ENCODE measurements around the gene NOS3. TPM values are rescaled to one million over a fixed set of nuclear protein-coding genes. Genes with fewer than 3 reads are reported as not detected.
A peak's percentile ranks its signal among the peaks of the same experiment; 100 is the strongest.

Gene NOS3
- total and polyA plus RNA-seq, 2 donors (not counting 3 experiments of a cell fraction or from before 2014, with no cell fraction given) = 82.8 to 95.1 TPM

- TF ChIP-seq FOS (IDR thresholded peaks at IDR 0.05; ENCODE audit: borderline replicate concordance, insufficient read depth, low read length) (no peak), JUN (IDR thresholded peaks at IDR 0.05; ENCODE audit: borderline replicate concordance, insufficient read depth, insufficient read length, low read depth) (no peak)
- FAIRE-seq (no peak), DNase-seq (ENCODE audit: low read depth, low spot score) (no peak)
- Histone ChIP-seq H3K9me1 (replicated peaks; ENCODE audit: control insufficient read depth, extremely low read depth, insufficient read depth, low read length) (no peaks in the 10 kb centered on the region), H2AFZ (ENCODE audit: low read depth, low read length) (no peak overlapping the region), H3K27ac (ENCODE audit: insufficient read depth, low read depth, low read length) (no peak overlapping the region), H3K9ac (replicated peaks; ENCODE audit: extremely low read depth, insufficient read depth, low read length) (no peak overlapping the region), H3K4me2 (ENCODE audit: insufficient read depth, low read length) (no peak overlapping the region), H3K36me3 (ENCODE audit: control insufficient read depth in 2 of 2, extremely low read depth in 1 of 2, insufficient read depth in 2 of 2, low read length in 2 of 2) (no peaks in the 10 kb centered on the region), H3K27me3 (ENCODE audit: control insufficient read depth in 2 of 2, insufficient read depth in 2 of 2, low read length in 2 of 2) (peaks cover 21 to 22% of the 10 kb centered on the region in 2 experiments), H3K79me2 (ENCODE audit: control insufficient read depth, insufficient read depth, low read length) (no peaks in the 10 kb centered on the region), H4K20me1 (replicated peaks; ENCODE audit: control insufficient read depth, extremely low read depth, insufficient read depth, low read length) (no peaks in the 10 kb centered on the region), H3K4me1 (ENCODE audit: control insufficient read depth, extremely low read depth, insufficient read depth, low read length) (no peaks in the 10 kb centered on the region), H3K9me3 (replicated peaks; ENCODE audit: control insufficient read depth, insufficient read depth, low read length) (no peaks in the 10 kb centered on the region), H3K4me3 (replicated peaks in 1 of 3; ENCODE audit: insufficient read depth in 1 of 3, low read depth in 1 of 3, low read length in 3 of 3) (no peak overlapping the region)
- dilution Hi-C loops (cut with MboI; ENCODE audit: extremely low pct_ligation_motif_present, low sequenced_read_pairs) (no loop called here), intact Hi-C loops (cut with micrococcal nuclease) (loop anchor here (2.0 kb wide), 2 partner anchors 63 to 149 kb away; no protein-coding TSS in a partner anchor)
- BruUV-seq (replicated peaks) = no TSS peak
- ChIA-PET POLR2A (no interaction called here), CTCF (interaction anchor here (0.7 to 5.5 kb wide), 27 partner anchors 11 to 282 kb away, joined by 3 to 97 read pairs (median 5); partner anchors contain the start of genes ABCB8, FASTK and SLC4A2)
Measured at GRCh38 chr7:150962290-150962552, 28.6 kb upstream of the NOS3 start.

GRCh38 chr7:150962553-150963399, 28.0 kb upstream of the NOS3 start:
- no peaks in the 10 kb centered on the region for H3K79me2 ChIP-seq (ENCODE audit: control insufficient read depth, insufficient read depth, low read length)
- H3K4me2 ChIP-seq (ENCODE audit: insufficient read depth, low read length) = no peak overlapping the region
- H3K4me3 ChIP-seq (replicated peaks in 1 of 3; ENCODE audit: insufficient read depth in 1 of 3, low read depth in 1 of 3, low read length in 3 of 3) = no peak overlapping the region
- no TSS peak for BruUV-seq (replicated peaks)
- no peak overlapping the region for H3K9ac ChIP-seq (replicated peaks; ENCODE audit: extremely low read depth, insufficient read depth, low read length)
- H3K27me3 ChIP-seq (ENCODE audit: control insufficient read depth in 2 of 2, insufficient read depth in 2 of 2, low read length in 2 of 2) = peaks cover 17 to 23% of the 10 kb centered on the region in 2 experiments
- dilution Hi-C loops (cut with MboI; ENCODE audit: extremely low pct_ligation_motif_present, low sequenced_read_pairs) (no loop called here), intact Hi-C loops (cut with micrococcal nuclease) (loop anchor here (1.0 to 2.0 kb wide), 6 partner anchors 26 to 210 kb away; no protein-coding TSS in a partner anchor)
- CTCF ChIA-PET = interaction anchor here (0.5 to 5.5 kb wide), 38 partner anchors 9 to 341 kb away, joined by 3 to 97 read pairs (median 4); partner anchors contain the start of genes ABCB8, CDK5, FASTK and SLC4A2
- TF ChIP-seq MYC (IDR thresholded peaks at IDR 0.05; ENCODE audit: low read depth, low read length) (no peak), POLR2AphosphoS5 (IDR thresholded peaks at IDR 0.05; ENCODE audit: insufficient read depth, low read depth, low read length) (no peak)
- TF ChIP-seq, protein P1, sequence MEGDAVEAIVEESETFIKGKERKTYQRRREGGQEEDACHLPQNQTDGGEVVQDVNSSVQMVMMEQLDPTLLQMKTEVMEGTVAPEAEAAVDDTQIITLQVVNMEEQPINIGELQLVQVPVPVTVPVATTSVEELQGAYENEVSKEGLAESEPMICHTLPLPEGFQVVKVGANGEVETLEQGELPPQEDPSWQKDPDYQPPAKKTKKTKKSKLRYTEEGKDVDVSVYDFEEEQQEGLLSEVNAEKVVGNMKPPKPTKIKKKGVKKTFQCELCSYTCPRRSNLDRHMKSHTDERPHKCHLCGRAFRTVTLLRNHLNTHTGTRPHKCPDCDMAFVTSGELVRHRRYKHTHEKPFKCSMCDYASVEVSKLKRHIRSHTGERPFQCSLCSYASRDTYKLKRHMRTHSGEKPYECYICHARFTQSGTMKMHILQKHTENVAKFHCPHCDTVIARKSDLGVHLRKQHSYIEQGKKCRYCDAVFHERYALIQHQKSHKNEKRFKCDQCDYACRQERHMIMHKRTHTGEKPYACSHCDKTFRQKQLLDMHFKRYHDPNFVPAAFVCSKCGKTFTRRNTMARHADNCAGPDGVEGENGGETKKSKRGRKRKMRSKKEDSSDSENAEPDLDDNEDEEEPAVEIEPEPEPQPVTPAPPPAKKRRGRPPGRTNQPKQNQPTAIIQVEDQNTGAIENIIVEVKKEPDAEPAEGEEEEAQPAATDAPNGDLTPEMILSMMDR (IDR thresholded peaks at IDR 0.05; ENCODE audit: extremely low read depth in 1 of 2, insufficient read depth in 1 of 2, low read depth in 1 of 2, low read length in 2 of 2) = peak; percentile 81 to 96
- H4K20me1 ChIP-seq (replicated peaks; ENCODE audit: control insufficient read depth, extremely low read depth, insufficient read depth, low read length) = no peaks in the 10 kb centered on the region
- H3K9me1 ChIP-seq (replicated peaks; ENCODE audit: control insufficient read depth, extremely low read depth, insufficient read depth, low read length) = no peaks in the 10 kb centered on the region
- no peak overlapping the region for H3K27ac ChIP-seq (ENCODE audit: insufficient read depth, low read depth, low read length)
- no peaks in the 10 kb centered on the region for H3K9me3 ChIP-seq (replicated peaks; ENCODE audit: control insufficient read depth, insufficient read depth, low read length)
- peak; percentile 36 for DNase-seq (ENCODE audit: low read depth, low spot score)
- no peaks in the 10 kb centered on the region for H3K36me3 ChIP-seq (ENCODE audit: control insufficient read depth in 2 of 2, extremely low read depth in 1 of 2, insufficient read depth in 2 of 2, low read length in 2 of 2)
- POLR2A ChIA-PET = no interaction called here
- H3K4me1 ChIP-seq (ENCODE audit: control insufficient read depth, extremely low read depth, insufficient read depth, low read length) = no peaks in the 10 kb centered on the region
- peak; percentile 71 for FAIRE-seq
- no peak overlapping the region for H2AFZ ChIP-seq (ENCODE audit: low read depth, low read length)
